Endothelial cell (in vitro differentiated cells): Measurements from ENCODE around the gene DENND1A. TPM values are rescaled to one million over a fixed set of nuclear protein-coding genes. Genes with fewer than 3 reads are reported as not detected.
"Not testable (repeated sequence)": the region's sequence is repeated elsewhere in the genome, so short reads cannot be mapped to it uniquely, and the experiment has no call there.

Source experiments
- DNase-seq: peaks from one replicate; pipeline ENCODE4 v3.0.0; 2021; ENCODE audit warnings: low spot score
- H3K27ac Mint-ChIP-seq: one replicate; pipeline ENCODE4 v1.8.0; 2021; ENCODE audit warnings: mixed read lengths, inconsistent platforms; ENCODE audit not compliant: unreplicated experiment
- H3K27me3 Mint-ChIP-seq: one replicate; pipeline ENCODE4 v1.8.0; 2021; ENCODE audit warnings: mild to moderate bottlenecking, moderate library complexity, mixed read lengths, inconsistent platforms; ENCODE audit not compliant: unreplicated experiment
- H3K36me3 Mint-ChIP-seq: one replicate; pipeline ENCODE4 v1.8.0; 2021; ENCODE audit warnings: mild to moderate bottlenecking, low read depth, mixed read lengths, inconsistent platforms; ENCODE audit not compliant: unreplicated experiment
- H3K4me1 Mint-ChIP-seq: one replicate; pipeline ENCODE4 v1.8.0; 2021; ENCODE audit warnings: mild to moderate bottlenecking, mixed read lengths, inconsistent platforms; ENCODE audit not compliant: unreplicated experiment
- H3K4me3 Mint-ChIP-seq: one replicate; pipeline ENCODE4 v1.8.0; 2021; ENCODE audit warnings: mild to moderate bottlenecking, mixed read lengths, inconsistent platforms; ENCODE audit not compliant: unreplicated experiment
- H3K9me3 Mint-ChIP-seq: one replicate; pipeline ENCODE4 v1.8.0; 2021; ENCODE audit warnings: mixed read lengths, inconsistent platforms; ENCODE audit not compliant: unreplicated experiment
- CTCF ChIP-seq: fragments of 200-600 bp; sonication (generic); IDR thresholded peaks from one replicate; pipeline ENCODE4 v1.5.0; 2021; ENCODE audit warnings: antibody characterized with exemption; ENCODE audit not compliant: unreplicated experiment
- total RNA-seq: library from RNA; stranded (reverse); fragmentation: NEBNext Ultra II Directional; extraction: Animal tissue kit (Norgen Biotek cat#: 25700); gene quantifications from one replicate; pipeline ENCODE4 v1.2.1, GENCODE V29; 2021; ENCODE audit not compliant: unreplicated experiment

Gene DENND1A
- total RNA-seq, 1 donor from 2014 or later = 14.1 TPM

- DNase-seq = no peak
- Mint-ChIP-seq H3K27me3 (no peaks in the 10 kb centered on the region), H3K9me3 (no peaks in the 10 kb centered on the region), H3K4me1 (peaks cover 11% of the 10 kb centered on the region), H3K27ac (no peak overlapping the region), H3K4me3 (no peak overlapping the region), H3K36me3 (no peaks in the 10 kb centered on the region)
- no peak for TF ChIP-seq CTCF
These were observed 190.0 kb downstream of the DENND1A start for GRCh38 chr9:123739902-123740301.

- Mint-ChIP-seq H3K36me3 (no peaks in the 10 kb centered on the region), H3K27me3 (no peaks in the 10 kb centered on the region), H3K4me3 (no peak overlapping the region)
These were observed 190.5 kb downstream of the DENND1A start for GRCh38 chr9:123739387-123739786.

GRCh38 chr9:123738648-123739047 is 191.3 kb downstream of the DENND1A start:
- Mint-ChIP-seq H3K27me3 (no peaks in the 10 kb centered on the region), H3K4me3 (no peak overlapping the region), H3K9me3 (no peaks in the 10 kb centered on the region), H3K4me1 (peaks cover 11% of the 10 kb centered on the region), H3K36me3 (no peaks in the 10 kb centered on the region), H3K27ac (no peak overlapping the region)
- TF ChIP-seq CTCF = no peak
- DNase-seq = no peak

More at GRCh38 chr9:123739387-123739786, 190.5 kb downstream of the DENND1A start:
- no peak for DNase-seq
- H3K9me3 Mint-ChIP-seq = no peaks in the 10 kb centered on the region
- no peak overlapping the region for H3K27ac Mint-ChIP-seq
- peaks cover 11% of the 10 kb centered on the region for H3K4me1 Mint-ChIP-seq
- TF ChIP-seq CTCF = no peak

GRCh38 chr9:123735376-123735775 is 194.6 kb downstream of the DENND1A start:
- H3K27me3 Mint-ChIP-seq = peaks cover 2% of the 10 kb centered on the region
- H3K36me3 Mint-ChIP-seq = no peaks in the 10 kb centered on the region
- no peak for TF ChIP-seq CTCF
- no peaks in the 10 kb centered on the region for H3K4me1 Mint-ChIP-seq
- H3K4me3 Mint-ChIP-seq = no peak overlapping the region
- H3K27ac Mint-ChIP-seq = no peak overlapping the region
- DNase-seq = no peak
- no peaks in the 10 kb centered on the region for H3K9me3 Mint-ChIP-seq

- H3K4me1 Mint-ChIP-seq, H3K27me3 Mint-ChIP-seq, DNase-seq, H3K36me3 Mint-ChIP-seq, H3K9me3 Mint-ChIP-seq, H3K4me3 Mint-ChIP-seq, H3K27ac Mint-ChIP-seq: not testable (repeated sequence)
These were observed 201.4 kb downstream of the DENND1A start for GRCh38 chr9:123728571-123728970.

- DNase-seq = no peak
- H3K4me3 Mint-ChIP-seq = no peak overlapping the region
- no peak for TF ChIP-seq CTCF
- H3K27ac Mint-ChIP-seq = no peak overlapping the region
- peaks cover 15% of the 10 kb centered on the region for H3K36me3 Mint-ChIP-seq
- no peaks in the 10 kb centered on the region for H3K4me1 Mint-ChIP-seq
- peaks cover 4% of the 10 kb centered on the region for H3K27me3 Mint-ChIP-seq
- H3K9me3 Mint-ChIP-seq = peaks cover 1% of the 10 kb centered on the region
These were observed 202.6 kb downstream of the DENND1A start for GRCh38 chr9:123727332-123727731.
